HL-60 (cell line): ENCODE data around the gene BCL7A.

Source experiments
- DNase-seq, 2 experiments: peaks; one replicate each; pipeline ENCODE4 v3.0.0-alpha.2; 2010 to 2020; ENCODE audit warnings: low read depth in 1 of 2, low spot score in 1 of 2
- H3K27ac ChIP-seq: fragments of 250-450 bp; sonication (Bioruptor Pico); replicated peaks from 2 replicates; pipeline ENCODE4 v1.5.1; 2020; ENCODE audit warnings: mild to moderate bottlenecking, moderate library complexity
- H3K27me3 ChIP-seq: fragments of 250-450 bp; sonication (Bioruptor Pico); 2 replicates; pipeline ENCODE4 v1.5.1; 2021; ENCODE audit warnings: mild to moderate bottlenecking, moderate library complexity; ENCODE audit not compliant: insufficient read depth, poor library complexity, severe bottlenecking
- H3K4me3 ChIP-seq: replicated peaks from 2 replicates; pipeline ENCODE4 v1.5.1; 2011; ENCODE audit warnings: mild to moderate bottlenecking, control low read depth, low read length; ENCODE audit not compliant: insufficient read depth
- GABPA ChIP-seq: IDR thresholded peaks from 2 replicates; pipeline ENCODE4 v1.6.1; 2012; ENCODE audit warnings: low read depth
- POLR2AphosphoS5 ChIP-seq: IDR thresholded peaks from 2 replicates; pipeline ENCODE4 v1.6.1; 2012; ENCODE audit warnings: low read depth
- SPI1 ChIP-seq: IDR thresholded peaks from 2 replicates; pipeline ENCODE4 v1.6.1; 2012; ENCODE audit warnings: low read depth, mild to moderate bottlenecking, borderline replicate concordance
- TF ChIP-seq, protein P1 (sequence below): IDR thresholded peaks from 2 replicates; pipeline ENCODE4 v1.6.1; 2012; ENCODE audit warnings: low read depth; ENCODE audit not compliant: insufficient replicate concordance
- TF ChIP-seq, protein P2 (sequence below): IDR thresholded peaks from one replicate; pipeline ENCODE4 v1.5.1; 2011; ENCODE audit warnings: low read length, control low read depth, inconsistent platforms; ENCODE audit not compliant: insufficient read depth

BCL7A gene

DNA sequence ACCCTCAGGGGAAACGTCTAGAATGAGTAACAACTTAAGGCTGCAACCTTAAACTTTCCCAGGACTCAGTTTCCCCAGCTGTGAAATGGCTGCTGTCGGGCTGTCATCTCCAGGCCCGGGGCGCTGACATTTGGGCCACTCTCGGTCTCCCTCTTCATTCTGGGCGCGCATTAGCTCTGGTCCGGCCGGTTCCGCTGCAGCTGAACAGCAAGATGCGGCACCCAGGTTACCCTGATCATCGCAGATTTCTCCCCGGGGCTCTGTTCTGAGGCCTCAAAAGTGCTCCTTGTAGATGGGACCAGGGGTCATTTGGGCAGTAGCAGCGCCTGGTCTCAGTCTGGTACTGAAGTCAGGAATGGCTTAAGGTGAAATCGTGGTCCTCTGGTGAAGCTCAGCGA is 890 bp upstream of the BCL7A start:
- no peak for DNase-seq
- no peak overlapping the region for H3K27ac ChIP-seq
- TF ChIP-seq, protein P1, sequence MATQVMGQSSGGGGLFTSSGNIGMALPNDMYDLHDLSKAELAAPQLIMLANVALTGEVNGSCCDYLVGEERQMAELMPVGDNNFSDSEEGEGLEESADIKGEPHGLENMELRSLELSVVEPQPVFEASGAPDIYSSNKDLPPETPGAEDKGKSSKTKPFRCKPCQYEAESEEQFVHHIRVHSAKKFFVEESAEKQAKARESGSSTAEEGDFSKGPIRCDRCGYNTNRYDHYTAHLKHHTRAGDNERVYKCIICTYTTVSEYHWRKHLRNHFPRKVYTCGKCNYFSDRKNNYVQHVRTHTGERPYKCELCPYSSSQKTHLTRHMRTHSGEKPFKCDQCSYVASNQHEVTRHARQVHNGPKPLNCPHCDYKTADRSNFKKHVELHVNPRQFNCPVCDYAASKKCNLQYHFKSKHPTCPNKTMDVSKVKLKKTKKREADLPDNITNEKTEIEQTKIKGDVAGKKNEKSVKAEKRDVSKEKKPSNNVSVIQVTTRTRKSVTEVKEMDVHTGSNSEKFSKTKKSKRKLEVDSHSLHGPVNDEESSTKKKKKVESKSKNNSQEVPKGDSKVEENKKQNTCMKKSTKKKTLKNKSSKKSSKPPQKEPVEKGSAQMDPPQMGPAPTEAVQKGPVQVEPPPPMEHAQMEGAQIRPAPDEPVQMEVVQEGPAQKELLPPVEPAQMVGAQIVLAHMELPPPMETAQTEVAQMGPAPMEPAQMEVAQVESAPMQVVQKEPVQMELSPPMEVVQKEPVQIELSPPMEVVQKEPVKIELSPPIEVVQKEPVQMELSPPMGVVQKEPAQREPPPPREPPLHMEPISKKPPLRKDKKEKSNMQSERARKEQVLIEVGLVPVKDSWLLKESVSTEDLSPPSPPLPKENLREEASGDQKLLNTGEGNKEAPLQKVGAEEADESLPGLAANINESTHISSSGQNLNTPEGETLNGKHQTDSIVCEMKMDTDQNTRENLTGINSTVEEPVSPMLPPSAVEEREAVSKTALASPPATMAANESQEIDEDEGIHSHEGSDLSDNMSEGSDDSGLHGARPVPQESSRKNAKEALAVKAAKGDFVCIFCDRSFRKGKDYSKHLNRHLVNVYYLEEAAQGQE, result no peak
- no peak for TF ChIP-seq SPI1
- TF ChIP-seq GABPA, result no peak
- TF ChIP-seq, protein P2, sequence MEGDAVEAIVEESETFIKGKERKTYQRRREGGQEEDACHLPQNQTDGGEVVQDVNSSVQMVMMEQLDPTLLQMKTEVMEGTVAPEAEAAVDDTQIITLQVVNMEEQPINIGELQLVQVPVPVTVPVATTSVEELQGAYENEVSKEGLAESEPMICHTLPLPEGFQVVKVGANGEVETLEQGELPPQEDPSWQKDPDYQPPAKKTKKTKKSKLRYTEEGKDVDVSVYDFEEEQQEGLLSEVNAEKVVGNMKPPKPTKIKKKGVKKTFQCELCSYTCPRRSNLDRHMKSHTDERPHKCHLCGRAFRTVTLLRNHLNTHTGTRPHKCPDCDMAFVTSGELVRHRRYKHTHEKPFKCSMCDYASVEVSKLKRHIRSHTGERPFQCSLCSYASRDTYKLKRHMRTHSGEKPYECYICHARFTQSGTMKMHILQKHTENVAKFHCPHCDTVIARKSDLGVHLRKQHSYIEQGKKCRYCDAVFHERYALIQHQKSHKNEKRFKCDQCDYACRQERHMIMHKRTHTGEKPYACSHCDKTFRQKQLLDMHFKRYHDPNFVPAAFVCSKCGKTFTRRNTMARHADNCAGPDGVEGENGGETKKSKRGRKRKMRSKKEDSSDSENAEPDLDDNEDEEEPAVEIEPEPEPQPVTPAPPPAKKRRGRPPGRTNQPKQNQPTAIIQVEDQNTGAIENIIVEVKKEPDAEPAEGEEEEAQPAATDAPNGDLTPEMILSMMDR, result no peak
- TF ChIP-seq POLR2AphosphoS5, result no peak

DNA sequence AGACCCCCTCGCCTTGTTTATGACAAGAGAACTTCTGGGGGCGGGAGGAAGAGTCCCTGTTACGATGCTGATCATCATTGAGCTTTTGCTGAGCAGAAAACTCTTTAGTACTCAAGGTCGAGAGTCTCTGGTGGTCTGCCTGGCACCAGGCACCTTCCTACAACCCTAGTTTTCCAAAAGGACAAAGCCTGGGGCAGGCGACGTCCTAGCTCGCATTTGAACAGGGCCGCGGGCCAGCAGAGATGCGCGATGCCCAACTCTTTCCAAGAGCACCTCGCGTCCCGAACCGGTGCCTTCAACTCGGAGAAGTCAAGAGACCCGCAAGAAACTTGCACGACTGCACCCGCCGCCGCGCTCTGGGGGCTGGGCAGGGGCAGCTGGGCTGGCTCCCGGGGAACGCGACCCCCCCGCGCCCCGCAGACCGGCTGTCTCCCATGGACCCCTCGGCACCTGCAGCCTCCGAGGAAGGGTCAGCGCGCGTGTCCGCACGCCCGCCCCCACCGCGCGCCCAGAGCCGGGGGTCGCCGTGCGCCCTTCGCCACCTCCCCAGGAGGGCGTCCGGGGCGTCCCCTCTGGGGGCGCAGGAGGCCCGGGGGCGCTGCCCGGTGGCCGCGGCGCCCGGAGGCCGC is 377 bp upstream of the BCL7A start:
- peak in 1 of 2 experiments; percentile 18 for DNase-seq
- no peaks in the 10 kb centered on the region for H3K27me3 ChIP-seq
- no peak for TF ChIP-seq POLR2AphosphoS5
- TF ChIP-seq, protein P2, result no peak
- no peak for TF ChIP-seq GABPA
- TF ChIP-seq, protein P1, result no peak
- no peak for TF ChIP-seq SPI1
- no peak overlapping the region for H3K27ac ChIP-seq
- H3K4me3 ChIP-seq, result peak overlapping the region; percentile 57

More for the DNA sequence above, 890 bp upstream of the BCL7A start:
- no peaks in the 10 kb centered on the region for H3K27me3 ChIP-seq
- no peak overlapping the region for H3K4me3 ChIP-seq

DNA sequence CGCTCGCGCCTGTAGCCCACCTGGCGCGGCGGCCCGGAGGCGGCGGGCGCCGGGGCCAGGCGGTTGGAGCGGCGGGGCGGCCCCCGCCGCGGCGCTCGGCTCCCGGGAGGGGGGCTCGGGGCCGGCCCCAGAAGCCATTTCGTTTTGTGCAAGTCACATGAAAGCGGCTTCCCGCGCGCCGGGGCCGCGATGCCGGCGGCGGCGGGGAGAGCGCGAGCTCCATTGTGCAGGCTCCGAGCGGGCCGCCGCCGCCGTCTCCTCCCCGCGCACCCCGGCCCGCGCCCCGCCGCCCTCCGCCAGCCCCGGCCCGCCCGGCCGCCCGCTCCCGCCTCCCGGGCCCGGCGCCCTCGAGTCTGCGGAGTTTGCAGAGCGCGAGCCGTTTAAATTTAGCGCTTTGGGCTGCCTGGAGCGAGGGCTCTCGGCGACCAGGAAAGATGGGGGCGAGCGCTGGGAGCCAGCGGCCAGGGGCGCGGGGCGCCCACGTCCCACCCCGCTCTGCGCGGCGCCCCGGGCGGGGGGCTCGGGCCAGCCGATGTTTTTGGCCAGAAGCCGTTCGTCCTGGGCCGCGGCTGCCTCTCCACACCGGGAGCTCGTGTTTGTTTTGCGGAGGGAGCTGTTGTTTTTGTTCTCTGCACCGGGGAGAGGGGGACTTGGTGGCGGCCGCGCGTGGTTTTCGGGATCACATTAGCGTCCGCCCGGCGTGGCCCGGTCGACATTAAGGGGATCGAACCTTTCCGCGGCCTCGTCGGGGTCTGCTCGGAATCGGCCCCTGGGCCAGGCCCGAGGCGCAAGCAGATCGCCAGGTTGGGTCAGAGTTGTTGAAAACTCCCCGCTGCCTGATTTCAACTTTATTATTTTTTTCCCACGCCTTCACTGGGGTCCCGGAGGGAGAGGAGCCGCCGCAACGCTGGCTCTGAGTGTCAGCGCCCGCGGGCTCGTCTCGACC is 982 bp downstream of the BCL7A start:
- Histone ChIP-seq H3K4me3 (peak overlapping the region; percentile 57), H3K27me3 (no peaks in the 10 kb centered on the region), H3K27ac (peak overlapping the region; percentile 45)
- TF ChIP-seq GABPA (no peak), SPI1 (no peak), POLR2AphosphoS5 (no peak)
- TF ChIP-seq, protein P1, result no peak
- TF ChIP-seq, protein P2, result no peak
- peak in 1 of 2 experiments; percentile 34 for DNase-seq
